Purkinje cell (primary cell): ENCODE results near the gene MBD3L3. TPM values are rescaled to one million over a fixed set of nuclear protein-coding genes. Genes with fewer than 3 reads are reported as not detected.

Experiments used
- polyA plus RNA-seq: library from polyadenylated mRNA; unstranded; fragments of >200 nt; fragmentation: Nextera tagmentation; gene quantifications from 2 replicates; pipeline ENCODE4 v1.2.1, GENCODE V29; 2014

Gene MBD3L3
- polyA plus RNA-seq = not detected in 2 replicates

DNA sequence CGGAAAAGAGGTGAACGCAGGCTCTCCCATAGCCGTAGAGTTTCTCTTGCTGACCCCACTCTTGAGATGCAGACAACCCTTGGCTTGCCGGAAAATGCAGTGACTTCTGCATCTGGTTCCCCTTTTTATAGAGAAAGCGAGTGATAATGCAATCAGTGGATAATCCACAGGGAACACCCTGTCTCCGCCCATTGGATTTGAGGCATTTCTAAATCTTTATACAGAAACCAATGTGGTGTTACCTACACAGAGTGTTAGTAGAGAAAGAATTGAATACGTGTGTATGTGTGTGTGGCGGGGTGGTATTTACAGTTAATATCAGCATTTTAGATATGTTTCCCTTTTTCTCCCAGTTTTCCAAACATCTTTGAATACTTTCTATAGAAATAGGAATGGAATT, at the start of gene MBD3L3:
MBD3L3 (minus strand) TSS at position 101 of the 400 bp plus-strand sequence; CDS start at position 30, 71 bp downstream.

DNA sequence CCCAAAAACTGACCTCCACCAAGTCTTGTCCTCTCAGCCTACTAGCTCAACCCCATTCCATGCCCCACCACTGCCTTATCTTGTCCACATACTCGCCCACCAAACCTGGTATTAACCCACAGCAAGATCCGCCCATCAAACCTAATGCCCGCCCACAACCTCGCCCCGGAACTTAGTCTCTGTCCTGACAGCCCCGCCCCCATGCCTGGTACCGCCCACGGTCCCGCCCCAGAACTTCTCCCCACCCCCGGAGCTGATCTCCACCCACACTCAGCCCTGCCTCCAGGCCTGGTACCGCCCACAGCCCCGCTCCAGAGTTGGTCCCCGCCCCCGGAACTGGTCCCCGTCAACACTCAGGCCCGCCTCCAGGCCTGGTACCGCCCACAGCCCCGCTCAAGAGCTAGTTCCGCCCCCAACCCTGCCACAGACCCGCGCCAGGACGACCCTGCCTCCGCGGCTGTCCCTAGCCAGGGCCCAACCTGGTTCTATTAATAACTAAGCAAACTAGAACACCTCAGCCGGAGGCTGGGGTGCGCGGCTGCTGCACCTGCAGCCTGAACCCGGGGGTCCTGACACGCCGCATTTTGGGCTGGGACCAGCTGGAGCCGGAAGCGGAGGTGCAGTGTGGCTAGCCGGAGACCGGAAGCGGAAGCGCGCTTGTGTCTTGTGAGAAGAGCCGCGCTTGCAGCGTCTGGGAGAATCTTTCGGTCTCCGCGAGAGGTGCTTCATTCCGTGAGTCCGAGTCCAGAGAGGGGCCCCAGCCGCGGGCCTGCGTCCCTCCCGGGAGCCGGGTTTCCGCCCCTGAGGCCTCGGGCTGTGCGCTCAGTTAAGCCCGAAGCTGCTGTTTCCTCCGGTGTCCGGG, 10.8 kb upstream of the MBD3L3 start, which contains the start of gene ZNF557:
ZNF557 (plus strand) TSS at position 662 of the 862 bp plus-strand sequence. CDS start 5,372 bp downstream, outside the sequence.

DNA sequence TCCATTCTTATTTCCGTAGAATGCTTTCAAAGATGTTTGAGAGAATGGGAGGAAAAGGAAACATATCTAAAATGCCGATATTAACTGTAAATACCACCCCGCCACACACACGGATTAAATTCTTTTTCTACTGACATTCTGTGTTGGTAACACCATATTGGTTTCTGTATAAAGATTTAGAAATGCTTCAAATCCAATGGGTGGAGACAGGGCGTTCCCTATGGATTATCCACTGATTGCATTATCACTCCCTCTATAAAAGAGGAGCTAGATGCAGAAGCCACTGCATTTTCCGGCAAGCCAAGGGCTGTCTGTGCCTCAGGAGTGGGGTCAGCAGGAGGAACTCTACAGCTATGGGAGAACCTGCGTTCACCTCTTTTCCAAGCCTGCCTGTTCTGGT, 9.5 kb downstream of the MBD3L3 start, which contains the start of gene MBD3L2:
MBD3L2 (plus strand) TSS at position 301 of the 400 bp plus-strand sequence; CDS start at position 354, 53 bp downstream.

DNA sequence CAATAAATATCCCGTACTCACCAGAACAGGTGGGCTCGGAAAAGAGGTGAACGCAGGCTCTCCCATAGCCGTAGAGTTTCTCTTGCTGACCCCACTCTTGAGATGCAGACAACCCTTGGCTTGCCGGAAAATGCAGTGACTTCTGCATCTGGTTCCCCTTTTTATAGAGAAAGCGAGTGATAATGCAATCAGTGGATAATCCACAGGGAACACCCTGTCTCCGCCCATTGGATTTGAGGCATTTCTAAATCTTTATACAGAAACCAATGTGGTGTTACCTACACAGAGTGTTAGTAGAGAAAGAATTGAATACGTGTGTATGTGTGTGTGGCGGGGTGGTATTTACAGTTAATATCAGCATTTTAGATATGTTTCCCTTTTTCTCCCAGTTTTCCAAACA, 18.4 kb downstream of the MBD3L3 start, which contains the start of gene MBD3L4:
MBD3L4 (minus strand) TSS at position 101 of the 400 bp plus-strand sequence; CDS start at position 66, 35 bp downstream.

DNA sequence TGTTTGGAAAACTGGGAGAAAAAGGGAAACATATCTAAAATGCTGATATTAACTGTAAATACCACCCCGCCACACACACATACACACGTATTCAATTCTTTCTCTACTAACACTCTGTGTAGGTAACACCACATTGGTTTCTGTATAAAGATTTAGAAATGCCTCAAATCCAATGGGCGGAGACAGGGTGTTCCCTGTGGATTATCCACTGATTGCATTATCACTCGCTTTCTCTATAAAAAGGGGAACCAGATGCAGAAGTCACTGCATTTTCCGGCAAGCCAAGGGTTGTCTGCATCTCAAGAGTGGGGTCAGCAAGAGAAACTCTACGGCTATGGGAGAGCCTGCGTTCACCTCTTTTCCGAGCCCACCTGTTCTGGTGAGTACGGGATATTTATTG, 28.2 kb downstream of the MBD3L3 start, which contains the start of gene MBD3L5:
MBD3L5 (plus strand) TSS at position 301 of the 400 bp plus-strand sequence; CDS start at position 335, 34 bp downstream.

DNA sequence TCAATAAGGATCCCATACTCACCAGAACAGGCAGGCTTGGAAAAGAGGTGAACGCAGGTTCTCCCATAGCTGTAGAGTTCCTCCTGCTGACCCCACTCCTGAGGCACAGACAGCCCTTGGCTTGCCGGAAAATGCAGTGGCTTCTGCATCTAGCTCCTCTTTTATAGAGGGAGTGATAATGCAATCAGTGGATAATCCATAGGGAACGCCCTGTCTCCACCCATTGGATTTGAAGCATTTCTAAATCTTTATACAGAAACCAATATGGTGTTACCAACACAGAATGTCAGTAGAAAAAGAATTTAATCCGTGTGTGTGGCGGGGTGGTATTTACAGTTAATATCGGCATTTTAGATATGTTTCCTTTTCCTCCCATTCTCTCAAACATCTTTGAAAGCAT, 37.1 kb downstream of the MBD3L3 start, which contains the start of gene MBD3L2B:
MBD3L2B (minus strand) TSS at position 101 of the 400 bp plus-strand sequence; CDS start at position 67, 34 bp downstream.

Other genes starting within 250 kb of the MBD3L3 start
- gene ADGRE1, start 171.1 kb downstream of the MBD3L3 start, polyA plus RNA-seq = not detected in 2 replicates
- gene MBD3L2B, start 37.2 kb downstream of the MBD3L3 start, polyA plus RNA-seq = not detected in 2 replicates
- gene MBD3L5, start 28.1 kb downstream of the MBD3L3 start, polyA plus RNA-seq = not detected in 2 replicates
- not detected in 2 replicates for gene MBD3L4, start 18.5 kb downstream of the MBD3L3 start, polyA plus RNA-seq
- not detected in 2 replicates for gene MBD3L2, start 9.4 kb downstream of the MBD3L3 start, polyA plus RNA-seq
- gene ZNF557, start 11.0 kb upstream of the MBD3L3 start, polyA plus RNA-seq = 1.9 and 4.4 TPM in 2 replicates
- gene INSR, start 235.7 kb upstream of the MBD3L3 start, polyA plus RNA-seq = 5.8 and 9.1 TPM in 2 replicates